ENCODE measurements around the gene AAK1.

The AAK1 gene

GRCh38 chr2:69621440-69621839 lies 22.1 kb downstream of the AAK1 start:
- no peak overlapping the region for H3K4me2 ChIP-seq (ENCODE audit: low read length)
- no peaks in the 10 kb centered on the region for H3K4me1 ChIP-seq (ENCODE audit: control insufficient read depth, low read length)
- no peaks in the 10 kb centered on the region for H3K36me3 ChIP-seq (ENCODE audit: control insufficient read depth, low read length)
- H3K4me3 ChIP-seq (ENCODE audit: low read length): no peak overlapping the region
- no peaks in the 10 kb centered on the region for H3K9me2 ChIP-seq (replicated peaks; ENCODE audit: control insufficient read depth, low read length)
- H3K9me3 ChIP-seq (ENCODE audit: control insufficient read depth, insufficient read depth, low read length): no peaks in the 10 kb centered on the region
- no peaks in the 10 kb centered on the region for H3F3A ChIP-seq (ENCODE audit: control insufficient read depth, insufficient read depth)
- peaks cover 22% of the 10 kb centered on the region for H3K27me3 ChIP-seq (ENCODE audit: control insufficient read depth, low read length)
- H3K27ac ChIP-seq (ENCODE audit: low read depth, low read length): no peak overlapping the region
- TF ChIP-seq CTCF (IDR thresholded peaks at IDR 0.05; ENCODE audit: low read depth, low read length, poor library complexity, severe bottlenecking): no peak
- TF ChIP-seq EZH2phosphoT487 (IDR thresholded peaks at IDR 0.05; ENCODE audit: borderline replicate concordance, low read length): no peak
- no peaks in the 10 kb centered on the region for H4K20me1 ChIP-seq (ENCODE audit: control insufficient read depth, insufficient read depth, low read depth, low read length)
- no peaks in the 10 kb centered on the region for H3K79me2 ChIP-seq (ENCODE audit: control insufficient read depth, low read length)

- H4K20me1 ChIP-seq (ENCODE audit: control insufficient read depth, insufficient read depth, low read depth, low read length): no peaks in the 10 kb centered on the region
- H3K4me3 ChIP-seq (ENCODE audit: low read length): no peak overlapping the region
- H3K36me3 ChIP-seq (ENCODE audit: control insufficient read depth, low read length): no peaks in the 10 kb centered on the region
- H3K4me1 ChIP-seq (ENCODE audit: control insufficient read depth, low read length): no peaks in the 10 kb centered on the region
- TF ChIP-seq EZH2phosphoT487 (IDR thresholded peaks at IDR 0.05; ENCODE audit: borderline replicate concordance, low read length) (no peak), CTCF (IDR thresholded peaks at IDR 0.05; ENCODE audit: low read depth, low read length, poor library complexity, severe bottlenecking) (no peak)
- H3K9me2 ChIP-seq (replicated peaks; ENCODE audit: control insufficient read depth, low read length): no peaks in the 10 kb centered on the region
- H3K27ac ChIP-seq (ENCODE audit: low read depth, low read length): no peak overlapping the region
- no peaks in the 10 kb centered on the region for H3K79me2 ChIP-seq (ENCODE audit: control insufficient read depth, low read length)
- H3K9me3 ChIP-seq (ENCODE audit: control insufficient read depth, insufficient read depth, low read length): no peaks in the 10 kb centered on the region
- H3K27me3 ChIP-seq (ENCODE audit: control insufficient read depth, low read length): peaks cover 24% of the 10 kb centered on the region
- no peak overlapping the region for H3K4me2 ChIP-seq (ENCODE audit: low read length)
- no peaks in the 10 kb centered on the region for H3F3A ChIP-seq (ENCODE audit: control insufficient read depth, insufficient read depth)
Measured at GRCh38 chr2:69620870-69621269, 22.7 kb downstream of the AAK1 start.

GRCh38 chr2:69619725-69620124 lies 23.8 kb downstream of the AAK1 start:
- Histone ChIP-seq H4K20me1 (ENCODE audit: control insufficient read depth, insufficient read depth, low read depth, low read length) (no peaks in the 10 kb centered on the region), H3K9me3 (ENCODE audit: control insufficient read depth, insufficient read depth, low read length) (no peaks in the 10 kb centered on the region)

More at GRCh38 chr2:69619725-69620124, 23.8 kb downstream of the AAK1 start:
- no peaks in the 10 kb centered on the region for H3K9me2 ChIP-seq (replicated peaks; ENCODE audit: control insufficient read depth, low read length)
- H3F3A ChIP-seq (ENCODE audit: control insufficient read depth, insufficient read depth): no peaks in the 10 kb centered on the region
- H3K4me1 ChIP-seq (ENCODE audit: control insufficient read depth, low read length): no peaks in the 10 kb centered on the region
- H3K79me2 ChIP-seq (ENCODE audit: control insufficient read depth, low read length): no peaks in the 10 kb centered on the region
- no peak overlapping the region for H3K27ac ChIP-seq (ENCODE audit: low read depth, low read length)
- H3K4me3 ChIP-seq (ENCODE audit: low read length): no peak overlapping the region
- peaks cover 32% of the 10 kb centered on the region for H3K27me3 ChIP-seq (ENCODE audit: control insufficient read depth, low read length)
- no peaks in the 10 kb centered on the region for H3K36me3 ChIP-seq (ENCODE audit: control insufficient read depth, low read length)
- H3K4me2 ChIP-seq (ENCODE audit: low read length): no peak overlapping the region
- TF ChIP-seq CTCF (IDR thresholded peaks at IDR 0.05; ENCODE audit: low read depth, low read length, poor library complexity, severe bottlenecking) (no peak), EZH2phosphoT487 (IDR thresholded peaks at IDR 0.05; ENCODE audit: borderline replicate concordance, low read length) (no peak)

Measured in DOHH2 (cell line).